Measurements from ENCODE around the gene PHF23.

The PHF23 gene

DNA sequence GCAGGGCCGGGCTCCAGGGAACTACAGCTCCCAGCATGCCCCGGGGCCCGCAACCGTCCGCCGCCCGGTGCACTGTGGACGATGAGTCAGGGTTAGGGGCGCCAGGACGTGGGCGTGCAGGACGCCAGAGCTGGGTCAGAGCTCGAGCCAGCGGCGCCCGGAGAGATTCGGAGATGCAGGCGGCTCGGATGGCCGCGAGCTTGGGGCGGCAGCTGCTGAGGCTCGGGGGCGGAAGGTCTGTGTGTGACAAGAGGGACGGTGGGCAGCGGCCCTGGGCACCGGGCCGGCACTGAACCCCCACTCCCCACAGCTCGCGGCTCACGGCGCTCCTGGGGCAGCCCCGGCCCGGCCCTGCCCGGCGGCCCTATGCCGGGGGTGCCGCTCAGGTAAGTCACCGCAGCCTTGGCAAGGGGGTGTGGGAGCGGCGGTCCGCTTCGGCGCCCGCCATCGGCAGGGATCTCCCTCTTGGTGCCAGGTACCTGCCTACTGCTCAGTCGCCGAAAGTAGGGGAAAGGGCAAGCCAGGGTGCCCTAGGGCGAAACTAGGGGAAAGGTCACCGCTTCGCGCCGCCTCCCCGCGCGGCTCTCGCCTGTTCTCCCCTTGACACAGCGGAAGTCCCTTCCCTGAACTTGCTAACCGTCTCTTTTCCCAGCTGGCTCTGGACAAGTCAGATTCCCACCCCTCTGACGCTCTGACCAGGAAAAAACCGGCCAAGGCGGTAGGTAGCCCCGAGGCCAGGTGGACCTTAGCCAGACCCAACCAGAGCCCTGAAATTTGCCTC, 19.3 kb downstream of the PHF23 start, which contains the start of the genes ACADVL and DLG4:
Gene ACADVL (plus strand): TSS at position 127 of the 781 bp plus-strand sequence. CDS start 47 bp downstream, at position 174.
Gene DLG4 (minus strand): TSS at position 25 of the 781 bp plus-strand sequence.
- peak; percentile 62 for DNase-seq (ENCODE audit: low read depth)

DNA sequence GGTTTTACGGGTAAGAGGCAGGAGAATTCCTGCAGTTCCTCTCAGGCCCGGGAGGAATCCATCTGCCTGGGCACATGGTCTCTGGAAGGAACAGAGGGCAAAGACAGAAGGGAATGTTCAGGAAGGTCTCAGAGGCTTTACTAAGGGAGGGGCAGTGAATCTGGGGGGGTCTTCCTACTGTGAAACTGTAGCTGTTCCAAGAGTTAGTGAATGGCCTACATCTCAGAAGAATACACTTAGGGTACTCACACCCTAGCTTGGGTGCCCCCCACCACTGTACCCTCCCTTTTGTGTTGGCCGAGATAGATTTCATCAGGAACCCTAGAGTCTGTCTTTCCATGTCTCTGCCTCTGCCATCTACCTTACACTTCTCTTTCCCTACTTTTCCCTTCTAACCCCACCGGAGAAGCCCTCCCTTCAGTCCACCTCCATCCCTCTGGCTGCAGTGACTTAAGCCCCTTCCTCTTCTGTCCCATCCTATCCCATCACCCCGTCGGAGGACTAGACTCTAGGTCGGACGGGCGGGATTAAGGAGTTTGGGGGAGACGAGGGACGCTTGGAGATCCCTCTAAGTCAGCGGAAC, 19.9 kb downstream of the PHF23 start:
- DNase-seq (ENCODE audit: low read depth) = no peak

- DNase-seq (ENCODE audit: low read depth) = no peak
Measured at GRCh38 chr17:7218758-7219157, 20.5 kb downstream of the PHF23 start.

DNA sequence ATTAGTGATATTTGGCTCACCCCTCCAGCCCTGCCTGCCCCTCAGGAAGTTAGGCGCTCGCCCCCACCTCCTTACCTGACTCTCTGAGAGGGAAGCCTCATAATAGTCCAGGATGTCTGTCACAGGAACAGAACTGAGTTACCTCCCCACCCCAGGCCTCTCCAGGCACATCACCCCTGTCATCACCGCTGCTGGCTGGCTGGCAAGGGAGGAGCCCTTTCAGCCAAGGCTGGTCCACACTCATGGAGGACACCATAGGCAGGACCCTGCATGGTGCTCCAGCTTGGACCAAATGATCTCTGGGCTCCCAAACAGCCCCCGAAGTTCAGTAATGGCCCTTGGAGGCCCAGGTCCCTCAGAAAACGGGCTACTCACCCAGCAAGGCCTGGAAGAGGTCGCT, 21.1 kb downstream of the PHF23 start:
- DNase-seq (ENCODE audit: low read depth) = no peak

DNA sequence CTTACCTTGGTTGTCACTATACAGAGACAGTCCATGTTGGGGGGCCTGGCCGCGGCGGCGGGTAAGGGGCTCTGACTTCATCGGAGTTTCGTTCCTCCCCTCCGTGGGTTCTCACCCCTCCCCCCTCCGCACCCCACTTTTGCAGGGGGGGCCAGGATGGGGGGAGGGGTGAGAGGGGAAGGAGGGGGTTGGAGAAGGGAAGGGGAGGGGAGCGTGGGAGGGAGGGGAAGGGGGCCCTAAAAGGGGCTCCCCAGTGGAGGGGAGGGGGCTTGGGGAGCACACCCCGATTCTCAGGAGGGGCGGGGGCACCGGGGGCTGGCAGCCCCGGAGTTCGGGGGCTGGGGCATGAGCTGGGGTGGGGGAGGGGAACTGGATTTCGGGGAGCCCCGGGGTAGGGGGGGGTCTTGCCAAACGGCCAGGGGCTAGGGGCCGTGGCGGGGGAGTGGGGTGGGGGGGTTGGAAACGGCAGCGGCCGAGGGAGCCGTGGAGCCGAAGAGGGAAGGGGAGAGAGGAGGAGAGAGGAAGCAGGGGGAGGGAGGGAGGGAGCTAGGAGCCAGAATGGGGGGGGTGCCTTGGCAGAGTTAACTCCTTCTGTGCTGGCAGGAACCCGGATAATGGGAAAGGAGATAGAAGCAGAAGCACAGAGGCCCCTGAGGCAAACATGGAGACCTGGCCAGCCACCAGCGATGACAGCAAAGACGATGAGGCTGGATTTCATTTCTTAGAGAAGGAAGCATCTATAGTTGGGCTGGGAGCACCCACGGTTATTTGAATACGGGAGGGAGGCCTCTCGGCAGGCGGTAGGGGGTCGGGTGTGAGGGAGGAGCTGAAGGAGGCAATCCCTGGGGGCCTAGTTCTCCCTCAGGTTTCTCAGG, 21.9 kb downstream of the PHF23 start:
- no peak for DNase-seq (ENCODE audit: low read depth)

DNA sequence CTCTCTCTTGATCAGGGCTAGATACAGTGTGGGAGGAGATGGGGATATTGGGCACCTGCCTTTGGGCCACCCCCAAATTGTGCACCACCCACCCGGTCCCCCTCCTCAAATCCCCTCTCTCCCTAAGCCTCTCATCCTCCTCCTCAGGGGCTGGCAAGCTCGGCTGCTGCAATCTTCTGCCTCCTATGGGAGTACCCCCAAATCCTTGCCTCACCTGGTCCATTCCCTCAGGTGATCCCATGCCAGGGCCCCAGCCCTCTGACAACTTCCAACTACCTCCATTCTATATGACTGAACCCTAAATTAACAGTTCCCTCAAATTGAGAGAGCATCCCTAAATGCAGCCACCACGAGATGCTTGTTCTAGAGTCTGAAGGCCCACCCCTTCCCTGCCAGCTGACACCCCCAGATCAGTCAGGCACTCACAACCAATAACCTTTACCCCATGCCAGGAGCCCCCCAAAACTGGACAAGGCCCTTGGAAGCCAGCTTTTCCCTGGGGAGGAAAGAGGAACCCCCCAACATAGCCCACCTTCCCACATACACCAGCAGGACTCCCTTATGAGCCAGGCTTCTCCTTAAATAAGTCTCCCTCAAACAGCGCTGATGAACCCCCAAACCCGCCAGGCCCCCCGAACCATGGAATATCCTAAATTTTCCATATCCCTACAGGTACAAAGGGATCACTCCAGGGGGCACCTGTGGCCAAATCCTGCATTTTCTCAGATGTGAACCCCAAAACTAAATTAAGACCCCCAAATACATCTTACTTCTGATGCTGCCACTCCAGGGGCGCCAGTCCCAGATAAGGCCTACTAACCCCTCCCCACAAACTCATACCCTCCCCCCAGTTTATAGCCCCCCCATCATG, 22.8 kb downstream of the PHF23 start:
- DNase-seq (ENCODE audit: low read depth) = no peak

- no peak for DNase-seq (ENCODE audit: low read depth)
Measured at GRCh38 chr17:7215652-7216180, 23.5 kb downstream of the PHF23 start.

DNA sequence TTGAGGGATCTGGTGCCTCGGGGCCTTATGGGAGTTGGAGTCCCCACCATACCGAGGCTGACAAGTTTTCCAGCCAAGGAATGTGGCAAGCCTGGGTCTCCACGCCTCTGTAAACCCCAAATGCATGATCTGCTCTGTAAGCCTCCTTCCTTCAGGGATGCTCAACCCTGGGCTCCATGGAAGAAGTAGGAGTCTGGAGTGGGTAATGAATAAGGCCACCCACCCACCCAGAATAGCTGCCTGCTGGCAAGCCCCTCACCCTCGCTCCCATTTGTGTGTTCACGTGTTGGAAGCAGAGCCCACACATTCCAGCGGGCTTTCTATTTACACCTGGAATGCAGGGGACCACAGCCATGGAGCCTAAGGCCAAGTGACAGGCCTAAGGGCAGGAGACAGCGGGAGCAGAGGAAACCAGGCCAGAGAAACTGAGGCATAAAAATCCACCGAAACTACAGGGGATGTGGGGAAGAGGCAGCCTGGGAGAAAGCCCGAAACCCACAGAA, 24.1 kb downstream of the PHF23 start:
- no peak for DNase-seq (ENCODE audit: low read depth)

- DNase-seq (ENCODE audit: low read depth) = peak; percentile 98
Measured at GRCh38 chr17:7214300-7215135, 24.7 kb downstream of the PHF23 start.

- DNase-seq (ENCODE audit: low read depth) = peak; percentile 75
Measured at GRCh38 chr17:7213895-7214299, 25.4 kb downstream of the PHF23 start.

GRCh38 chr17:7211491-7212273, 27.6 kb downstream of the PHF23 start:
- DNase-seq (ENCODE audit: low read depth) = no peak

DNA sequence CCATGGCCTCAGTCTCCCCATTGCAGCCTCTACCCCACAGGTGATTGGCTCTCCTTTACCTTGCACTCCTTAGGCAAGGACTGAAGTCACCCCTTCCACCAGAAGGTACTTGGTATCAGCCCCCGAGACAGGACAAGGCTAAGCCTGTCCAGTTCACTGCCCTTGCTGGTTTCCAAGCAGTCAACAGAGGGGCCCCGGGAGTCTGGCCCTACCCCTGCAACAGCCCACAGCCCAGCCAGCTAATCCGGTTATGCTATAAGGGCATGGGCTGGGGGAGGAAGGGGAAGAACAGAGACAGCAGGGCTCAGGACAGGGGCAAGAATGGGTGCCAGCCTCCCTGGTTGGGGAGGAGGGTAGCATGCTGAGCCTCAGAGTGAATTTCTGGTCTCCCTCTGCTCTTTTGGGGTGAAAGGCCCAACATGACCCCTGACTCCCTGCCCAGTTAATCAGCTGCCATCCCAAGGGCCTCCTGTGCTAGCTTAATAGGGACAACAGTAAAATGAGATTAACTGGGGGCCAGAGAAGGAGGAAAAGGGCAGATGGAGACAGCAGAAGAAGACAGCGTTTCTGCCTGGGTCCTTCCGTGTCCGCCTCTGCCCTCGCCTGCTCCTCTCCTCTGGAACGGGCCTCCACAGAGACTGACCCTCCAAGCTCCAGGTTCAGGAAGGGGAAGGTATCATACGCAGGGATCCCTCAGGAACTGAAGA, 30.4 kb downstream of the PHF23 start:
- no peak for DNase-seq (ENCODE audit: low read depth)

GRCh38 chr17:7208027-7208571, 31.2 kb downstream of the PHF23 start:
- no peak for DNase-seq (ENCODE audit: low read depth)

GRCh38 chr17:7207120-7208001, 31.9 kb downstream of the PHF23 start:
- DNase-seq (ENCODE audit: low read depth) = no peak

DNA sequence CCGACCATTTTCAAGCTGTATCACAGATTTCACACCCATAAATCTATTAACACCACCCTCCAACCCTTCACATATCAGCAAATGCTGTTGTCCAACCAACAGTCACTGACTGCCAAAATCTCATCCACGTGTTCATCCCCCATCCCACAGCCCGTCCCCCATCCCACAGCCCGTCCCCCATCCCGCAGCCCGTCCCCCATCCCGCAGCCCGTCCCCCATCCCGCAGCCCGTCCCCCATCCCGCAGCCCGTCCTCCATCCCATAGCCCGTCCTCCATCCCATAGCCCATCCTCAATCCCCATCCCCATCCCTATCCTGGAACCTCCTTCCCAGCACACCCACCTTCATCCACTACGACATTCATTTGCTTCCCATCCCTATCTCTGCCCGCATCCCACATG, 33.7 kb downstream of the PHF23 start:
- no peak for DNase-seq (ENCODE audit: low read depth)

- peak; percentile 99 for DNase-seq (ENCODE audit: low read depth)
Measured at GRCh38 chr17:7204828-7205461, 34.3 kb downstream of the PHF23 start.

DNA sequence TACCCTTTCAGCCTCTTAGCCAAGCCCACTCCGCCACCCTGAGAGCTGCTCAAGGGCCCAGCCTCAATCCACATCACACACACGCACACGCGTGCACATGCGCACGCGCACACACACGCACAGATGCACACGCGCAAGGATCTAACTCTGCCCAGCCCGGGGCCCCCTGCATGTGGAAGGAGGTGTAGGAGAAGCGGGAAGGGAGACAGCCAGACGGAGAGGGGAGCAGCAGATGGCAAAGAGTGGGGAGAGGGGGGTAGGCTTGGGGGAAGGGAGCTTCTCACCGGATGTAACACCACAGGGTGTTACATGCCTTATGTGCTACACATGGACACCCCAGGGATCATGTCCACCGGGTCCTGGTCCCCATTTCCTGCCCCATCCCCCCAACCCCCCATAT, 34.9 kb downstream of the PHF23 start:
- DNase-seq (ENCODE audit: low read depth) = peak; percentile 19
